Ascending aorta (tissue), 2 donors: ENCODE data around the gene DUSP7. TPM values are rescaled to one million over a fixed set of nuclear protein-coding genes. Genes with fewer than 3 reads are reported as not detected.

Source experiments
- DNase-seq, 2 donors: peaks; one replicate each; pipeline ENCODE4 v3.0.0-alpha.2; 2019; ENCODE audit warnings: low spot score in 2 of 2
- H3K27ac ChIP-seq, 2 donors: fragments of 200-600 bp; sonication (generic); one replicate each; pipeline ENCODE4 v1.5.1; 2016 to 2017; ENCODE audit warnings: mild to moderate bottlenecking in 1 of 2
- H3K27me3 ChIP-seq: fragments of 200-600 bp; sonication (generic); one replicate; pipeline ENCODE4 v1.5.1; 2017
- H3K36me3 ChIP-seq, 2 donors: fragments of 200-600 bp; sonication (generic); one replicate each; pipeline ENCODE4 v1.5.1; 2016
- H3K4me1 ChIP-seq, 2 donors: fragments of 200-600 bp; sonication (generic); one replicate each; pipeline ENCODE4 v1.5.1; 2016 to 2017; ENCODE audit warnings: mild to moderate bottlenecking in 1 of 2
- H3K4me3 ChIP-seq, 2 donors: fragments of 200-600 bp; sonication (generic); one replicate each; pipeline ENCODE4 v1.5.1; 2016 to 2017; ENCODE audit warnings: mild to moderate bottlenecking in 1 of 2
- H3K9me3 ChIP-seq, 2 donors: fragments of 200-600 bp; sonication (generic); one replicate each; pipeline ENCODE4 v1.5.1; 2016
- intact Hi-C: fragments of 100-400 bp; cut with DNase I; formaldehyde crosslinking; loops from one replicate; pipeline ENCODE4 v1.15.1; 2023
- total RNA-seq: library from RNA; depleted of rRNA; stranded (reverse); fragments of >200 nt; gene quantifications from one replicate; pipeline ENCODE4 v1.1.0, GENCODE V29; 2016
- TF ChIP-seq, protein P1 (sequence below), 3 experiments: fragments of 200-600 bp in 2 of 3; fragments of 450-650 bp in 1 of 3; sonication (generic) in 2 of 3; IDR thresholded peaks; one replicate each; pipeline ENCODE4 v1.5.1; 2016 to 2019; ENCODE audit warnings: antibody characterized with exemption in 3 of 3, mild to moderate bottlenecking in 1 of 3, moderate library complexity in 1 of 3

DUSP7 gene
- total RNA-seq, 1 donor from 2014 or later, result 76.5 TPM

- TF ChIP-seq, protein P1, sequence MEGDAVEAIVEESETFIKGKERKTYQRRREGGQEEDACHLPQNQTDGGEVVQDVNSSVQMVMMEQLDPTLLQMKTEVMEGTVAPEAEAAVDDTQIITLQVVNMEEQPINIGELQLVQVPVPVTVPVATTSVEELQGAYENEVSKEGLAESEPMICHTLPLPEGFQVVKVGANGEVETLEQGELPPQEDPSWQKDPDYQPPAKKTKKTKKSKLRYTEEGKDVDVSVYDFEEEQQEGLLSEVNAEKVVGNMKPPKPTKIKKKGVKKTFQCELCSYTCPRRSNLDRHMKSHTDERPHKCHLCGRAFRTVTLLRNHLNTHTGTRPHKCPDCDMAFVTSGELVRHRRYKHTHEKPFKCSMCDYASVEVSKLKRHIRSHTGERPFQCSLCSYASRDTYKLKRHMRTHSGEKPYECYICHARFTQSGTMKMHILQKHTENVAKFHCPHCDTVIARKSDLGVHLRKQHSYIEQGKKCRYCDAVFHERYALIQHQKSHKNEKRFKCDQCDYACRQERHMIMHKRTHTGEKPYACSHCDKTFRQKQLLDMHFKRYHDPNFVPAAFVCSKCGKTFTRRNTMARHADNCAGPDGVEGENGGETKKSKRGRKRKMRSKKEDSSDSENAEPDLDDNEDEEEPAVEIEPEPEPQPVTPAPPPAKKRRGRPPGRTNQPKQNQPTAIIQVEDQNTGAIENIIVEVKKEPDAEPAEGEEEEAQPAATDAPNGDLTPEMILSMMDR (IDR thresholded peaks at IDR 0.05), result no peak
- Histone ChIP-seq H3K4me3 (no peak overlapping the region), H3K36me3 (no peaks in the 10 kb centered on the region), H3K9me3 (peaks cover 0 to 7% of the 10 kb centered on the region in 2 donors), H3K27ac (no peak overlapping the region), H3K4me1 (peaks cover 8 to 11% of the 10 kb centered on the region in 2 donors), H3K27me3 (no peaks in the 10 kb centered on the region)
- intact Hi-C loops, result no loop called here
- DNase-seq, result no peak
Observed at GRCh38 chr3:52095990-52096775, 39.8 kb upstream of the DUSP7 start.

DNA sequence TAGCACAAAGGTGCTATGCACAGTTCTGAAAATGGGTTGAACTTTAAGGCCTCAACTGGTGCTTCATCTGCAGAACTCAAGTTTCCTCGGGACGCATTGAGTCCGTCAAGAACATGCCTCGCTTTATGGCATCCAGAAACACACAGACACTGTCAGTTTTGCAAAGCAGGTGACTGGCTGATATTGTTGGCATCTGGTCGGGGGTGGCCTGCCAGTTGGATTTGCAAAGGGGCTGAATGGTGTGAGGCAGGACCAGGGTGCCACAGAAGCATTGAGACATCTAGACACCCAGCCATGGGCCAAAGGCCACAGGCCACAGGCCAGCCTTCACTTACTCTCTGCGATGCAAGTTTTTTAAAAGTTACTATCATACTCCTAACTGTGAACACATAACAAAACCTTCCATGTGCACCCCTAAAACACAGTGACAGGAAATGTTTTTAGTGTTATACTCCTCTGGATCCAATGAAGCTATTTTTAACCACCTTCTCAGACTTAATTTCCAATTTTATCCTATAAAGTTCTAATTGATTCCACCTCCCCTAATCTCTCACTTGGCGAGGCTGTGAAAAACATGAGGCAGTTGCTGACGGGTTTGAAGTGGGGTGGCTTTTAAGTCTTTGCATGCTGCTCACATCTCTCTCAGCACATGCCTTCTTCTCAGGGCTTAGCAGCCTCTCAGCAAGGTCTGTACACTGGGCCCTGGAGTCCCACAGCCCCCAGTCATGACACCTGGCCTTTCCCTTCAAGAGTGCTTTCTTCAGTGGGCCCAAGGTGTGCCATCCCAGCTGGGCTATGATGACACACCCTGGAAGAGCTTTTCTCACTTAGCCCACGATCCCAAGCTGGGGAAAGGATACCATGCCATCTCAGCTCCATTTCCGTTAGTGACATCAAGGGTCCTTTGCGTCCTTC is 38.5 kb upstream of the DUSP7 start:
- no peak overlapping the region for H3K27ac ChIP-seq
- DNase-seq, result no peak

GRCh38 chr3:52093756-52094545 is 37.6 kb upstream of the DUSP7 start:
- H3K9me3 ChIP-seq, result no peaks in the 10 kb centered on the region
- no peaks in the 10 kb centered on the region for H3K27me3 ChIP-seq
- TF ChIP-seq, protein P1 (IDR thresholded peaks at IDR 0.05), result no peak
- H3K27ac ChIP-seq, result no peak overlapping the region
- DNase-seq, result no peak
- H3K4me3 ChIP-seq, result no peak overlapping the region
- no peaks in the 10 kb centered on the region for H3K36me3 ChIP-seq
- H3K4me1 ChIP-seq, result peaks cover 30 to 31% of the 10 kb centered on the region in 2 donors
- intact Hi-C loops, result no loop called here

More for the DNA sequence above, 38.5 kb upstream of the DUSP7 start:
- intact Hi-C loops, result no loop called here
- Histone ChIP-seq H3K4me3 (no peak overlapping the region), H3K27me3 (no peaks in the 10 kb centered on the region), H3K36me3 (no peaks in the 10 kb centered on the region), H3K4me1 (peaks cover 22 to 23% of the 10 kb centered on the region in 2 donors), H3K9me3 (no peaks in the 10 kb centered on the region)
- TF ChIP-seq, protein P1 (IDR thresholded peaks at IDR 0.05), result no peak

- no peaks in the 10 kb centered on the region for H3K27me3 ChIP-seq
Observed at GRCh38 chr3:52092891-52093290, 36.5 kb upstream of the DUSP7 start.

DNA sequence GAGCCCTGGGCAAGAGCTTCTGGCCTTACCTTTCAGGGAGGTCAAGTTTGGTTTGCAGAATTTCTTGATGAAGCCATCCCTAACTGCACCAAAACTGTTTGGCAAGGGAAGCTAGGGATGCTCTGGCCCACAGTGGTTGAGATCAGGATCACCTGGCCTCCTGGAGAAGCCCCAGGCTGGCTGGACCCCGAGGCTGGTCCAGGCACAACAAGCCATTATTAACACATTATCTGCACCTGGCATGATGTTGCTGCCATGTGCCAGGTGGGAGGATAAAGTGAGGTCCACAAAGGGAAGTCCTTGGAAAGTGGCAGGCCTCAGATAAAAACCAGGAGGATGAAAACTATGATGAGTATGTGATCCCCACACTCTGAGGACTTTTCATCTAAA is 35.9 kb upstream of the DUSP7 start:
- no peak overlapping the region for H3K4me3 ChIP-seq
- no peaks in the 10 kb centered on the region for H3K27me3 ChIP-seq
- H3K4me1 ChIP-seq, result peaks cover 31 to 41% of the 10 kb centered on the region in 2 donors
- intact Hi-C loops, result no loop called here
- TF ChIP-seq, protein P1 (IDR thresholded peaks at IDR 0.05), result no peak
- DNase-seq, result no peak
- peak overlapping the region; percentile 98 to 99 for H3K27ac ChIP-seq
- no peaks in the 10 kb centered on the region for H3K36me3 ChIP-seq
- no peaks in the 10 kb centered on the region for H3K9me3 ChIP-seq

More at GRCh38 chr3:52092891-52093290, 36.5 kb upstream of the DUSP7 start:
- peaks cover 31 to 41% of the 10 kb centered on the region in 2 donors for H3K4me1 ChIP-seq
- H3K36me3 ChIP-seq, result no peaks in the 10 kb centered on the region
- no peak for DNase-seq
- no peaks in the 10 kb centered on the region for H3K9me3 ChIP-seq
- no peak overlapping the region for H3K4me3 ChIP-seq
- H3K27ac ChIP-seq, result peak overlapping the region; percentile 98 to 99
- TF ChIP-seq, protein P1 (IDR thresholded peaks at IDR 0.05), result no peak
- intact Hi-C loops, result no loop called here
